Stomach smooth muscle (tissue), 2 donors: ENCODE data around the gene PI4KA.

Source experiments
- H3K27ac ChIP-seq: one replicate; pipeline ENCODE4 v1.7.0; 2013; ENCODE audit warnings: mild to moderate bottlenecking, low read length, inconsistent platforms
- H3K27me3 ChIP-seq, 2 donors: one replicate each; pipeline ENCODE4 v1.7.0; 2013; ENCODE audit warnings: low read length in 2 of 2; ENCODE audit not compliant: insufficient read depth in 2 of 2, control insufficient read depth in 1 of 2
- H3K36me3 ChIP-seq, 2 donors: one replicate each; pipeline ENCODE4 v1.7.0; 2013; ENCODE audit warnings: low read length in 2 of 2; ENCODE audit not compliant: control insufficient read depth in 2 of 2, insufficient read depth in 2 of 2
- H3K4me1 ChIP-seq: one replicate; pipeline ENCODE4 v1.7.0; 2013; ENCODE audit warnings: low read length; ENCODE audit not compliant: control insufficient read depth, insufficient read depth
- H3K4me3 ChIP-seq, 2 donors: one replicate each; pipeline ENCODE4 v1.7.0; 2013; ENCODE audit warnings: low read length in 2 of 2
- H3K9ac ChIP-seq, 2 donors: one replicate each; pipeline ENCODE4 v1.7.0; 2013; ENCODE audit warnings: low read length in 2 of 2, mild to moderate bottlenecking in 1 of 2
- H3K9me3 ChIP-seq, 2 donors: one replicate each; pipeline ENCODE4 v1.7.0; 2013; ENCODE audit warnings: low read length in 2 of 2; ENCODE audit not compliant: control insufficient read depth in 2 of 2
- donor health status: healthy.
- donor health status: Pancreatic carcinoma.

Gene PI4KA

DNA sequence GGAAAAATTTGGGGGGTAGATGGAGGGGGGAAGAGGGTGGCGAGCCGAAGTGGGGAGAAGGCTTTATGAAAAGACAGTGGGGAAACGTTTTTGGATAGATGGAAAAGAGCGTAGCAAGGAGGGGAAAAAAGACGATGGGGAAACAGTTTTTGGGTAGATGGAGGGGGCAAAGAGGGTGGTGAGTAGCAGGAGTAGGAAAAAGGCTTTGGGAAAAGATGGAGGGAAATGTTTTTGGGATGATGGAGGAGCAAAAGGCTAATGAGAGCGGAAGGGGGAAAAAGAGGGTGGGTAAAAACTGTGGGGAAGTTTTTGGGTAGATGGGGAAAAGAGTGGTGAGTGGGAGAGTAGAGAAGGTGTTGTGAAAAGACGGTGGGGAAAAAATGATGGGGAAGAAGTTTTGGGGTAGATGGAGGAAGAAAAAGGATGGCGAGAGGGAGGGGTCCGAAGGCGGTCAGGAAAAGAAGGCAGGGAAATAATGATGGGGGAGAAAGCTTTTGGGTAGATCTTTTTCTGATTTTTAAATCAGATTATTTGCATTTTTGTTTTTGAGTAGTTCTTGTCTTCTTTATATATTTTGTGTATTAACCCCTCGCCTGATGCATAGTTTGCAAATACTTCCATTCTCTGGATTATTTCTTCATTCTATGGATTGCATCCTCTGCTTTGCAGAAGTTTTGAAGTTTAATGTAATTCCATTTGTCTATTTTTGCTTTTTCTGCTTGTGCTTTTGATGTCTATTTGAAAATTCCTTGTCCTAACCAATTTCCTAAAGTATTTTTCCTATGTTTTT is 200.0 kb downstream of the PI4KA start:
- Histone ChIP-seq H3K9ac (no peak overlapping the region), H3K27ac (no peak overlapping the region), H3K36me3 (no peaks in the 10 kb centered on the region), H3K27me3 (no peaks in the 10 kb centered on the region), H3K4me1 (no peaks in the 10 kb centered on the region), H3K9me3 (peaks cover under 1 to 4% of the 10 kb centered on the region in 2 donors), H3K4me3 (no peak overlapping the region)

DNA sequence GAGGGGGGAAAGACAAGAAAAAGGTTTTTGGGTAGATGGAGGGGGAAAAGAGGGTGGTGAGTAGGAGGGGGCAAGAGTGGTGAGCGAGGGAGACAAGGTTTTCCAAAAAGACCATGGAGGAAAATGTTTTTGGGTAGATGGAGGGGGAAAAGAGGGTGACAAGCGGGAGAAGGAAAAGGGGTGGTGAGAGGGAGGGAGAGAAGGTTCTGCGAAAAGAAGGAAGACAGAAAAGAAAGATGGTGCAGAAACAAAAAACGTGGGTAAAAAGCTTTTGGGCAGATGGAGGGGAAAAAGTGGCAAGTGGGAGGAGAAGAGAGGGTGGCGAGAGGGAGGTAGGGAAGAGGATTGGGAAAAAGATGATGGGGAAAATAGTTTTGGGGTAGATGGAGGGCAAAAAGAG is 200.6 kb downstream of the PI4KA start:
- no peaks in the 10 kb centered on the region for H3K27me3 ChIP-seq
- H3K27ac ChIP-seq, result no peak overlapping the region
- no peaks in the 10 kb centered on the region for H3K36me3 ChIP-seq
- no peaks in the 10 kb centered on the region for H3K9me3 ChIP-seq
- H3K4me3 ChIP-seq, result no peak overlapping the region
- H3K9ac ChIP-seq, result no peak overlapping the region
- no peaks in the 10 kb centered on the region for H3K4me1 ChIP-seq
